Testis (tissue), 2 donors: ENCODE results near the gene ABHD6.

Experiments used
- CTCF ChIP-seq, 3 experiments: fragments of 450-650 bp in 2 of 3; fragments of 200-600 bp in 1 of 3; sonication (generic) in 1 of 3; IDR thresholded peaks; one replicate each; pipeline ENCODE4 v1.5.1; 2016 to 2019; ENCODE audit warnings: antibody characterized with exemption in 3 of 3, mild to moderate bottlenecking in 2 of 3, moderate library complexity in 1 of 3
- POLR2A ChIP-seq: fragments of 450-650 bp; IDR thresholded peaks from one replicate; pipeline ENCODE4 v1.6.1; 2017; ENCODE audit warnings: antibody characterized with exemption, mild to moderate bottlenecking, moderate library complexity

- TF ChIP-seq POLR2A, result no peak
- no peak for TF ChIP-seq CTCF (IDR thresholded peaks at IDR 0.05)
Measured at GRCh38 chr3:58218904-58219303, 18.7 kb upstream of the ABHD6 start.
